ENCODE results near the gene ZNF665. TPM values are rescaled to one million over a fixed set of nuclear protein-coding genes. Genes with fewer than 3 reads are reported as not detected.

ZNF665 gene
- total and polyA plus RNA-seq, 8 donors, result 0.72 to 9.5 (median 2.0) TPM

DNA sequence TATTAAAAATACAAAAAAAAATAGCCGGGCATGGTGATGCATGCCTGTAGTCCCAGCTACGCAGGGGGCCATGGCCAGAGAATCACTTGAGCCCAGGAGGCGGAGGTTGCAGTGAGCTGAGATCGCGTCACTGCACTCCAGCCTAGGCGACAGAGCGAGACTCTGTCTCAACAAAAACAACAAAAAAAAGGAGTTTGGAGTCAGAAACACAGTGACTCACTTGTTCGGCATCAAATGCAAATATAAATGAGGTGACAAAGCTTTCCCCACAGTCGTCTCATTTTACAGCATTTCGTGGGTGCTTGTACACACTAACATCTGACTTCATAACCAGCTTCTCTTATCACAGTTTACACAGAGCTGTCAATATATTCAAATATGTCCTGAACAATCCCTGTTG, 11.0 kb downstream of the ZNF665 start:
- no peak for DNase-seq
- Histone ChIP-seq H3K27me3 (no peaks in the 10 kb centered on the region), H3K4me3 (no peak overlapping the region), H3K27ac (no peak overlapping the region), H3K9me3 (peaks cover 0 to 39% (median 19%) of the 10 kb centered on the region in 4 donors), H3K4me1 (no peaks in the 10 kb centered on the region), H3K36me3 (peaks cover 0 to 70% (median 46%) of the 10 kb centered on the region in 4 donors)
- intact Hi-C loops (cut with DNase I; ENCODE audit: low total_unique reads), result no loop called here
- WGBS, 5 donors, result 87 to 92% (median 89%) methylated on average over 10 of the region's 10 CpGs
- TF ChIP-seq, protein P1, sequence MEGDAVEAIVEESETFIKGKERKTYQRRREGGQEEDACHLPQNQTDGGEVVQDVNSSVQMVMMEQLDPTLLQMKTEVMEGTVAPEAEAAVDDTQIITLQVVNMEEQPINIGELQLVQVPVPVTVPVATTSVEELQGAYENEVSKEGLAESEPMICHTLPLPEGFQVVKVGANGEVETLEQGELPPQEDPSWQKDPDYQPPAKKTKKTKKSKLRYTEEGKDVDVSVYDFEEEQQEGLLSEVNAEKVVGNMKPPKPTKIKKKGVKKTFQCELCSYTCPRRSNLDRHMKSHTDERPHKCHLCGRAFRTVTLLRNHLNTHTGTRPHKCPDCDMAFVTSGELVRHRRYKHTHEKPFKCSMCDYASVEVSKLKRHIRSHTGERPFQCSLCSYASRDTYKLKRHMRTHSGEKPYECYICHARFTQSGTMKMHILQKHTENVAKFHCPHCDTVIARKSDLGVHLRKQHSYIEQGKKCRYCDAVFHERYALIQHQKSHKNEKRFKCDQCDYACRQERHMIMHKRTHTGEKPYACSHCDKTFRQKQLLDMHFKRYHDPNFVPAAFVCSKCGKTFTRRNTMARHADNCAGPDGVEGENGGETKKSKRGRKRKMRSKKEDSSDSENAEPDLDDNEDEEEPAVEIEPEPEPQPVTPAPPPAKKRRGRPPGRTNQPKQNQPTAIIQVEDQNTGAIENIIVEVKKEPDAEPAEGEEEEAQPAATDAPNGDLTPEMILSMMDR (IDR thresholded peaks at IDR 0.05), result no peak
- TF ChIP-seq POLR2AphosphoS5 (IDR thresholded peaks at IDR 0.05), result no peak
- no peak for TF ChIP-seq EP300 (IDR thresholded peaks at IDR 0.05)
- TF ChIP-seq POLR2A (IDR thresholded peaks at IDR 0.05), result no peak

DNA sequence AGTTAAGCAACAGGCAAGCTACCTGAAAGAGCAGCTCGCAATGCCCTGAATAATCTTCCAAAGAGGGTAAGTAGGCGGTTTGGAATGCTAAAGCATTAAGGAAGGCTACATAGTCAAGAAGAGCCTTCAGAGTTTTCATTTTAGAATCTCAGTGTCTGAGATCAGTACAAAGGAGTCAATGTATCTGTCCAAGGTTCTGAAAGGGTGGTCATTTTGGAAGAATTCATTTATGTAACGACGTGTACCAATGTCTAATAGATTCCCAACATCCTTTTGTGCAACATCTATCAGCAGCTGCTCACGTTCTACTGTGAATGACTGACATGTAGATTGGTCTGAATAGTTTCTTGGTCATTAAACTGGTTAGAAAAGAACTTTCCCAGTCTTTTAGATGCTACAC, 15.2 kb downstream of the ZNF665 start:
- Histone ChIP-seq H3K4me3 (no peak overlapping the region), H3K4me1 (no peaks in the 10 kb centered on the region), H3K27me3 (no peaks in the 10 kb centered on the region), H3K36me3 (peaks cover 0 to 74% (median 47%) of the 10 kb centered on the region in 4 donors), H3K27ac (no peak overlapping the region), H3K9me3 (peaks cover 0 to 77% (median 36%) of the 10 kb centered on the region in 4 donors)
- whole genome bisulfite sequencing, 5 donors, result 86 to 92% (median 91%) methylated on average over 5 of the region's 5 CpGs
- TF ChIP-seq EP300 (IDR thresholded peaks at IDR 0.05) (no peak), POLR2A (IDR thresholded peaks at IDR 0.05) (no peak), POLR2AphosphoS5 (IDR thresholded peaks at IDR 0.05) (no peak)
- TF ChIP-seq, protein P1 (IDR thresholded peaks at IDR 0.05), result no peak
- DNase-seq, result no peak
- intact Hi-C loops (cut with DNase I; ENCODE audit: low total_unique reads), result no loop called here

DNA sequence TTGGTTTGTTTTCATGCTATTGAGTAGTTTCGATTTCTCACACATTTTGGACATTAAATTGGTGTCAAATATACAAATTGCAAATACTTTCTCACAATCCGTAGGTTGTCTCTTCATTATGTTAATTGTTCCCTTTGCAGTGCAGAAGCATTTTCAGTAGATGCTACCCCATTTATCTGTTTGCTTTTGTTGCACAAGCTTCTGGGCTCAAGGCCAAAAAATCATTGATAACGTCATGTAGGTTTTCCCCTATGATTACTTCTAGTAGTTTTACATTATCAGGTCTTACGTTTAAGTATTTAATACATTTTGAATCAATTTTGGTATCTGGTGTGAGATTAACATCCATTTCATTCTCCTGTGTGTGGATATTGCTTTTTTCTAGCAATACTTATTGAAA, 20.3 kb downstream of the ZNF665 start:
- Histone ChIP-seq H3K4me3 (no peak overlapping the region), H3K27ac (no peak overlapping the region), H3K4me1 (no peaks in the 10 kb centered on the region), H3K36me3 (peaks cover 0 to 39% (median 12%) of the 10 kb centered on the region in 4 donors), H3K9me3 (peaks cover 0 to 81% (median 39%) of the 10 kb centered on the region in 4 donors), H3K27me3 (no peaks in the 10 kb centered on the region)
- intact Hi-C loops (cut with DNase I; ENCODE audit: low total_unique reads), result no loop called here
- WGBS, 5 donors, result 55 to 60% (median 56%) methylated on average over 4 of the region's 4 CpGs
- TF ChIP-seq POLR2AphosphoS5 (IDR thresholded peaks at IDR 0.05) (no peak), POLR2A (IDR thresholded peaks at IDR 0.05) (no peak), EP300 (IDR thresholded peaks at IDR 0.05) (no peak)
- TF ChIP-seq, protein P1 (IDR thresholded peaks at IDR 0.05), result no peak
- no peak for DNase-seq

DNA sequence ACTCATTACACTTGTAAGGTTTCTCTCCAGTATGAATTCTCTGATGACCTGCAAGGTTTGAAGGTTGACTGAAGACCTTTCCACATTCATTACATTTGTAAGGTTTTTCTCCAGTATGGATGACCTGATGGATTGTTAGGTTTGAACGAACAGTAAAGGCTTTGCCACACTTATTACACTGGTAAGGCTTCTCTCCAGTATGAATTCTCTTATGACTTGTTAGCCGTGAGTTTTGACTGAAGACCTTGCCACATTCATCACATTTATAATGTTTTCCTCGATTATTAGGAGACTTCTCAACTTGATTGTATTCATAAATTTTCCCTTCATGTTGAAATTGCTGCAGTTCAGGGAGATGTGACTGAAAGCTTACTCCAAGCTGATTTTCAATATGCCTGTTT, 27.5 kb downstream of the ZNF665 start:
- intact Hi-C loops (cut with DNase I; ENCODE audit: low total_unique reads), result no loop called here
- Histone ChIP-seq H3K9me3 (peaks cover 16 to 95% (median 65%) of the 10 kb centered on the region in 4 donors), H3K27me3 (no peaks in the 10 kb centered on the region), H3K4me3 (no peak overlapping the region), H3K4me1 (no peaks in the 10 kb centered on the region), H3K27ac (no peak overlapping the region), H3K36me3 (peaks cover 4 to 28% (median 14%) of the 10 kb centered on the region in 4 donors)
- WGBS, 5 donors, result 94 to 98% (median 96%) methylated on average over 3 of the region's 3 CpGs
- no peak for TF ChIP-seq POLR2AphosphoS5 (IDR thresholded peaks at IDR 0.05)
- no peak for DNase-seq

DNA sequence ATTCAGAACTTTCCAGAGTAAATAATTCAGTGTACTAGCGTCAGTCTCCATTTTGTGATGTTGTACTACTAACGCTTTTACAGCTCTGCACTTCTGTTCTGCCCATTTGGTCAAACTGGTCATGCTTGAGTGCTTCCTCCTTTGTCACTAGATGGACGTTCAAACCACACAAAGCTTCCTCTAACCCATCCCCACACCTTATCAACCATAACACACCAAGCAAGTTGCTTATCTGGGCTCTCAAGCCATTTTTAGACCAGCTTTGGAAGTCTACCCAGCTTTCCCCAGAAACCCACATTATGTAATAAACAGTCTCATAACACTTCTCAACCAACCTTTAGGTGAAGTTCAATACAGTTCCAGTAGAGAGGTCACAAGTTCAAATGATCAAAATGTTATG, 32.0 kb downstream of the ZNF665 start:
- Histone ChIP-seq H3K27me3 (no peaks in the 10 kb centered on the region), H3K4me3 (no peak overlapping the region), H3K27ac (no peak overlapping the region), H3K36me3 (peaks cover 4 to 18% (median 12%) of the 10 kb centered on the region in 4 donors), H3K4me1 (peaks cover 12 to 20% (median 15%) of the 10 kb centered on the region in 4 donors), H3K9me3 (peaks cover 16 to 59% (median 44%) of the 10 kb centered on the region in 4 donors)
- 67 to 81% (median 77%) methylated on average over 3 of the region's 3 CpGs for WGBS, 5 donors
- no peak for DNase-seq
- TF ChIP-seq, protein P1 (IDR thresholded peaks at IDR 0.05), result no peak
- no peak for TF ChIP-seq POLR2A (IDR thresholded peaks at IDR 0.05)
- no peak for TF ChIP-seq EP300 (IDR thresholded peaks at IDR 0.05)
- TF ChIP-seq POLR2AphosphoS5 (IDR thresholded peaks at IDR 0.05), result no peak
- intact Hi-C loops (cut with DNase I; ENCODE audit: low total_unique reads), result no loop called here
